ENCODE data around the gene OR6B1. TPM values are rescaled to one million over a fixed set of nuclear protein-coding genes. Genes with fewer than 3 reads are reported as not detected.

OR6B1 gene
- total RNA-seq, 4 donors from 2014 or later, result not detected

DNA sequence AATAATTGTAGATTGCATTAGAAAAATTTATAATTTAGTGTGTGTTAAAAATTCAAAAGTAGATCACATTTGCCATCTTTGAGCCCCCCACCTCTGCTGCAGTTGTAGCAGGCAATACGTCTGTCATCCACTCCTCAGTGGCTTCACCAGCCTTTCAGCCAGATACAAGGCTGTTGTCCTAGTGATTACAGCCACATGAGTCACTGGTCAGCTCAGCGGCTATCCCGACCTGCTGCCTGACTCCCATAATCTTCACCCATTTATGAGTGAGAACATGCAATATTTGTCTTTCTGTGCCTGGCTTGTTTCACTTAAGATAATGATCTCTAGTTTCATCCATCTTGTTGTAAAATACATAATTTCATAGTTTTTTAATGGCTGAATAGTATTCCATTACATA is 57.8 kb downstream of the OR6B1 start:
- H3K4me1 ChIP-seq, result no peaks in the 10 kb centered on the region
- no peaks in the 10 kb centered on the region for H3K27me3 ChIP-seq
- TF ChIP-seq, protein P1, sequence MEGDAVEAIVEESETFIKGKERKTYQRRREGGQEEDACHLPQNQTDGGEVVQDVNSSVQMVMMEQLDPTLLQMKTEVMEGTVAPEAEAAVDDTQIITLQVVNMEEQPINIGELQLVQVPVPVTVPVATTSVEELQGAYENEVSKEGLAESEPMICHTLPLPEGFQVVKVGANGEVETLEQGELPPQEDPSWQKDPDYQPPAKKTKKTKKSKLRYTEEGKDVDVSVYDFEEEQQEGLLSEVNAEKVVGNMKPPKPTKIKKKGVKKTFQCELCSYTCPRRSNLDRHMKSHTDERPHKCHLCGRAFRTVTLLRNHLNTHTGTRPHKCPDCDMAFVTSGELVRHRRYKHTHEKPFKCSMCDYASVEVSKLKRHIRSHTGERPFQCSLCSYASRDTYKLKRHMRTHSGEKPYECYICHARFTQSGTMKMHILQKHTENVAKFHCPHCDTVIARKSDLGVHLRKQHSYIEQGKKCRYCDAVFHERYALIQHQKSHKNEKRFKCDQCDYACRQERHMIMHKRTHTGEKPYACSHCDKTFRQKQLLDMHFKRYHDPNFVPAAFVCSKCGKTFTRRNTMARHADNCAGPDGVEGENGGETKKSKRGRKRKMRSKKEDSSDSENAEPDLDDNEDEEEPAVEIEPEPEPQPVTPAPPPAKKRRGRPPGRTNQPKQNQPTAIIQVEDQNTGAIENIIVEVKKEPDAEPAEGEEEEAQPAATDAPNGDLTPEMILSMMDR (IDR thresholded peaks at IDR 0.05), result no peak
- no peak for TF ChIP-seq POLR2A (IDR thresholded peaks at IDR 0.05)
- no peaks in the 10 kb centered on the region for H3K9me3 ChIP-seq
- no peak overlapping the region for H3K27ac ChIP-seq
- no peak for DNase-seq
- H3K36me3 ChIP-seq, result no peaks in the 10 kb centered on the region
- no peak overlapping the region for H3K4me3 ChIP-seq

Other genes starting within 250 kb of the OR6B1 start
- gene CTAGE6, start 242.6 kb upstream of the OR6B1 start, total RNA-seq, result 1 to 10 TPM in 3 of 4 donors, not detected in 1; 1.5 to 2.9 (median 1.7) TPM
- 10 to 100 TPM; 21.8 to 33.8 (median 24.4) TPM for gene TCAF1, start 98.1 kb upstream of the OR6B1 start, total RNA-seq
- gene OR2F2, start 65.1 kb upstream of the OR6B1 start, total RNA-seq, result not detected
- gene OR2F1, start 45.5 kb upstream of the OR6B1 start, total RNA-seq, result not detected
- gene OR2A5, start 48.6 kb downstream of the OR6B1 start, total RNA-seq, result not detected
- gene OR2A25, start 69.5 kb downstream of the OR6B1 start, total RNA-seq, result not detected
- gene OR2A12, start 86.0 kb downstream of the OR6B1 start, total RNA-seq, result not detected
- not detected for gene OR2A2, start 109.3 kb downstream of the OR6B1 start, total RNA-seq
- gene OR2A14, start 122.9 kb downstream of the OR6B1 start, total RNA-seq, result not detected
- gene CTAGE4, start 183.1 kb downstream of the OR6B1 start, total RNA-seq, result 10 to 100 TPM; 13.0 to 33.4 (median 20.3) TPM
- 10 to 100 TPM in 3 of 4 donors, 1 to 10 TPM in 1; 8.3 to 18.9 (median 16.1) TPM for gene ARHGEF35, start 195.5 kb downstream of the OR6B1 start, total RNA-seq
- not detected for gene OR2A42, start 239.3 kb downstream of the OR6B1 start, total RNA-seq

All from Peyer's patch (tissue), 4 donors.